ENCODE results near the gene EYS.
"Not testable (repeated sequence)": the region's sequence is repeated elsewhere in the genome, so short reads cannot be mapped to it uniquely, and the experiment has no call there.

EYS gene

DNA sequence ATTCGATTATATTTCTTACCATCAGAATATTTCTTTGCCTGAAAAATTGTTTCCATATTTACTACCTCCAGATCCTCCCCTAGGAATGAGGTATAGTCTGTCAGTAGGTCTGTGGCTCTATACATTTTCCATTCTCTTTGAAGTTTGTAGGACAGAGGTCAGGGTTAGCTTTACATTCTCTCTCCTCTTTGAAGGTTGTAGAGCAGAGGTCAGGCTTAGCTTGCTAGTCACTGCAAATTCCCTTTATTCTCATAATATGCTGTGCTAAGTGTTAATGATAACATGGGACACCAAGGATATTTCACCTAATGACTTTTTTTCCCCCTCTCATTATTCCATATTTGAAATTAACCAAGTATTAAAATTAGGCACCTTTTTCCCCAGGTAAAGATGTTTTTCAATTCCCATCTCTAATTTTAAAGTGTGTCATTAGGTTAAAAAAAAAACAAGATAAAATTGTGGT is 1660.2 kb downstream of the EYS start:
- no peak for DNase-seq (ENCODE audit: low read depth in 2 of 2)

DNA sequence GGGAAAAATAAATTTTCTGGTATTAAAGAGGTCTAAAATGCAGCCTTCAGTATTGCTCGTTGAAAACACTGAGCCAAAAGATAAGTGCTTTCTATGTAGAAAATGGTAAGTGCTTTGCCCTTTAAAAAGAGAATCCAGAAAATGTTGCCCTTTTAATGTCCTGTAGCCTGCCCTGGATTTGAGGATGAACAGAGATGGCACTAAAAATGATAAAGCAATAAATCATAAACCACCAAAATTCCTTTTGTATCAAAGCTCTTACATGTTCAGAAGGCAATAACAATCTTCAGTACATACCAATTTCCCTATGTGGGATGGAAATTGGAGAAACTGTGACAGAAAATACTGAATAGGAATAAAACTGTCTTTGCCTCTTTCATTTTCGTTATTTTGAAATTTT is 1665.7 kb downstream of the EYS start:
- no peak for DNase-seq (ENCODE audit: low read depth in 2 of 2)

DNA sequence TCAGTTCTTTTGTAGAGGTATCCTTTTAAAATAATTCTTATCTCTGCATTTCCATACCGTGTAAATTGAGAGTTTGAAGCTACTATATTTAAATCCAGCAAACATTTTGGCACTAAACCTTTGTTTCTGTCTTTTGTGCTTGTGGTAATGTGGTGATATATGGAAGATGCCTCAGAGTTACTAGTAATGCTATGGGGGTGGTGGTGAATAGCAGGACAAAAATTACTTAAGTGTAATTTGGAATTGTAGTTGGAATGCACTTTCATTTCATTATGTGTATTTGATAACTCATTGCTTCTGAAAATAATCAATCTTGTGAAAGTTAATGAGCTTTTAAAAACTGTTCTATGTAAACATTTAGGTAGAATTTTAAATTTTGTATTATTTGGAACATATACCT is 1666.9 kb downstream of the EYS start:
- no peak for DNase-seq (ENCODE audit: low read depth in 2 of 2)

DNA sequence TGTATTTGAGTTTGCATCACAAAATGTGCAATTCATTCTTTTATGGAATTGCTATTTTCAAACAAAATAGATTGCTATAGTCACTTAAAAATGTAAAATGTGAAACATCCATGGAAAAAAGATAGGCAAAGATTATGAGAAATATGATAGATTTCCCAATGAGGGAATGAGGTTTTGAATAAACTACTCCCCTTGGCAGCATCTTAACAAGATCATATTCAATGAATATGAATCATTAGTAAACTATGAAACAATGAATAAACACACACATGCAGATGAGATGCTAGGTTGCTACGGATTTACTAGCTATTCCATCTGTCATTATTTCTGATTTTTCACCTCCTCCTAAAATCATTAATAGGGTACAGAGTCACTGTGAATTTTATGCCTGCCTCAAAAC is 1669.6 kb downstream of the EYS start:
- DNase-seq (ENCODE audit: low read depth in 2 of 2): no peak

DNA sequence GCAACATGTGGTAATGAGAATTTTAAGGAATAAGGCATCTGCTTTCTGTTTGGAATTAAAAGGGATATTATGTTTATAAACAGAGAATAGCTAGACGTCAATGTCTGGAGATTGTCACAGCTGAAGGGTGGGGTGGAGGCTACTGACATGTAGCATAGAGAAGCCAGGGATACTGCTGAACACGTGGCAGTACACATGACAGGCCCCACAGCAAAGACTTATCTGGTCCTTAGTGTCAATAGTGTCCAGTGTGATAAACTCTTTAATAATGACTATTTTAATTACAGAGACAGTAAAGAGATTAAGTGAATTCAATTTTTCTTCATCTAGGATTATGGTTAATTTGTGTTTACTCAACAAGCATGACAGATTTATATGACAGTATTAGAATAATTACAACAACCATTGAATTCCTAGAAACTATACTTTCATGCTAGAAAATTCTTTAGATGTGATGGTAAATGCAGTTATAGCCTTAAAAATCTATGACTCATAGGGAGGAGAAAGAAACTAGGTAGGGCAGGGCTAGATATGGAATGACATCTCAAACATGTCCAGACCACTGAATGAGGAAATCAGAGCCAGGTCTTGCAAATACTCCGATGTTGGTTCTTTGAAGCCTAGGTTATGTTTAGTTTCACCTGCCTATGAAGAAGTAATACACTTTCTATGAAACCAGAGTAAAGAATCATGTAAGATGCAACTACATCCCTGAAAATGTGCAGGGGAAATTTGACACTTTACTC is 1671.9 kb downstream of the EYS start:
- no peak for DNase-seq (ENCODE audit: low read depth in 2 of 2)

DNA sequence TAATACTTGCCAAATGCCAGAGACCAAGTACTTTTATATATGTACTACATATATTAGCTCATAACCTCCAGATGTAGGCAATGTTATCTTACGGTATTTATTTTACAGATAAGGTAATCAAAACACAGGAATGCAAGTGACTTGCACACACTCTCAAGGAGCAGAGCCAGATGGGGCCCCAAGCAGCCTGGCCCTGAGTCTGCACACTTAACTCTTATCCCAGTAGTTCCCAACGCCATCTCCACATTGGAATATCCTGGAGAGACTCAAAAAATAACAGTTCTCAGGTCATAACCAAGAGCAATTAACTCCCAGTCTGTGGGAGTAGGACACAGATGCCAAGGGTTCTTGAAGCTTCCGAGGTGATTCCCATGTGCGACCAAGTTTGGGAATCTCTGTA is 1672.7 kb downstream of the EYS start:
- no peak for DNase-seq (ENCODE audit: low read depth in 2 of 2)

DNA sequence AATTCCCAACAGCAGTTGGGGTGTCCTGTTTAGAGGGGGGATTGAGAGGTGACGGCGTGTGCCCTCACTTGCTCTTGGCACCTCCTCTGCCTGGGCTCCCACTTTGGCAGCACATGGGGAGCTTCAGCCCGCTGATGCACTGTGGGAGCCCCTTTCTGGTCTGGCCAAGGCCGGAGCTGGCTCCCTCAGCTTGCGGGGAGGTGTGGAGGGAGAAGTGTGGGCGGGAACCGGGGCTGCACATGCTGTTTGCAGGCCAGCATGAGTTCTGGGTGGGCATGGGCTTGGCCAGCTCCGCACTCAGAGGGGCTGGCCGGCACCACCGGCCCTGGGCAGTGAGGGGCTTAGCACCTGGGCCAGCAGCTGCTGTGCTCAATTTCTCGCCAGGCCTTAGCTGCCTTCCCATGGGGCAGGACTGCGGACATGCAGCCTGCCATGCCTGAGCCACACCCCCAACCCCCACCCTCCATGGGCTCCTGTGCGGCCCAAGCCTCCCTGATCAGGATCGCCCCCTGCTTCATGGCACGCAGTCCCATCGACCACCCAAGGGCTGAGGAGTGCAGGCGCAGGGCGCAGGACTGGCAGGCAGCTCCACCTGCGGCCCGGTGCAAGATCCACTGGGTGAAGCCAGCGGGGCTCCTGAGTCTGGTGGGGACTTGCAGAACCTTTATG is 1675.9 kb downstream of the EYS start:
- not testable (repeated sequence) for DNase-seq (ENCODE audit: low read depth in 2 of 2)

DNA sequence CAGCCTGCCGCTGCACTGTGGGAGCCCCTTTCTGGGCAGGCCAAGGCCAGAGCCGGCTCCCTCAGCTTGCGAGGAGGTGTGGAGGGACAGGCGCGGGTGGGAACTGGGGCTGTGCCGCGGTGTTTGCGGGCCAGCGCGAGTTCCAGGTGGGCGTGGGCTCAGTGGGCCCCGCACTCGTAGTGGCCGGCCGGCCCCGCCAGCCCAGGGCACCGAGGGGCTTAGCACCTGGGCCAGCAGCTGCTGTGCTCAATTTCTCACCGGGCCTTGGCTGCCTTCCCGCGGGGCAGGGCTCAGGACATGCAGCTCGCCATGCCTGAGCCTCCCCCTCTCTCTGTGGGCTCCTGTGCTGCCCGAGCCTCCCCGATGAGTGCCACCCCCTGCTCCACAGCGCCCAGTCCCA is 1683.3 kb downstream of the EYS start:
- DNase-seq (ENCODE audit: low read depth in 2 of 2): no peak

DNA sequence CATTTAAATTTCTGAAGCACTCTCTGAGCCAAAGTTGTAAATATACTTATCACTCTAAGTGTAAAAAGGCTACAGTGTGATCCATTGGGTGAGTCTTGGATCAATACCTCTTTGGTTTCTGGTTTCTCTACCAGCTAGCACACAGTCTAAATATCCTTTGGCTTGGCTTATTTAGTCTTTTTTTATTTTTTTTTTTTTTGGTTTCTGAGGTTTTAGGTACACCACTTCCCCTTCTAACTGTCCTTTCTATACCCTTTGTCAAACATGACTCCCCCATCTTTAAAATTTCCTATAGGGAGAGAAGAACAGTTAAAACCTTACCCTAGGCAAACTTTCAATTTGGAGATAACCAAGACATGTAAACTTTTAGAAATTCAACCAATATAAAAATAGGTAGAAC is 1692.4 kb downstream of the EYS start:
- no peak for DNase-seq (ENCODE audit: low read depth in 2 of 2)

DNA sequence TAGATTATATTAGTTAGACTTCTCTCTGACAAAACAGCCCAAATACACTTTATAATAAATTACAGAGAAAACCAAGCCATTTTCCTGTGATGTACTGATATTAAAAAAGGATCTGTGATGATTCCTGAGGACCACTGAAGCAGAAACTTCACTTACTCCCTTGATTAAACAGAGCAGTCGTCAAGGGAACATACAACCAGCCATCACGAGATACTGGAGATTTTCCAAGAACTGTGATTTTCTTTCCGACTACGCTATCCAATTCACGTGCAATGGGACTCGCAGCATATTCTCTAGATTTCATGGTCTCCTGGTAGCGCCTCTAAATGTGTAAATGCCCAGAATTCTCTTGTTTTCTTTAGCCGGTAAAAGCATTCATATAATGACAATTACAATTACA is 1694.0 kb downstream of the EYS start:
- no peak for DNase-seq (ENCODE audit: low read depth in 2 of 2)

DNA sequence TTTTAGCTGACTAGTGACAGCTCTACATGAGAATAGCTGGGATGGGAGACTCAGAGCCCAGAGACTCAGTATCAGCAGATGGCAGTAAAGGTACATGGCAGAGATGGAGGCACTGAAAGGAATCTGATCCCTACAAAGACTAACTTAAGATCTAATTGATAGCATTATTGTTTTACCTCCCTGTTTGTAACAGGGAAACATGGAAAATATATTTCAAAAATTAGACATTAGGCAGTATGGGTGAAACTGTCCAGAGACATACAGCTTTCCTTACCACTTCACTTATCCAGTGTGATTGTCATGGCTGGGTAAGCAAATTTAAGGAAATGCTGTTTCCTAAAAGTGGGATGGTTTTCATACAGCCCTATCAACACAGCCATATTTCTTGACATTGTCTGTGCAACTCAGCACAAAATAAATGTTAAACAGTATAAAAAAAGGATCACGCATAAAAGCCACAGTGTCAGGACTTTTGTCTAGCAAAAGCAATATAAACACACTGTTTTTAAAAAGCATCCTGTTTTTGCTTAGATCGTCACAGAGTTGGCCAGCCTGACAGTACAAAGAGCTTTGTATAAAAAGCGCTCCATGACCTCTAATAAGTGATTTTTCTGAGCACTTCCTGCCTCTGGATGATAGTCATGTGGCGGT is 1694.5 kb downstream of the EYS start:
- DNase-seq (ENCODE audit: low read depth in 2 of 2): peak in 1 of 2 experiments; percentile 19

DNA sequence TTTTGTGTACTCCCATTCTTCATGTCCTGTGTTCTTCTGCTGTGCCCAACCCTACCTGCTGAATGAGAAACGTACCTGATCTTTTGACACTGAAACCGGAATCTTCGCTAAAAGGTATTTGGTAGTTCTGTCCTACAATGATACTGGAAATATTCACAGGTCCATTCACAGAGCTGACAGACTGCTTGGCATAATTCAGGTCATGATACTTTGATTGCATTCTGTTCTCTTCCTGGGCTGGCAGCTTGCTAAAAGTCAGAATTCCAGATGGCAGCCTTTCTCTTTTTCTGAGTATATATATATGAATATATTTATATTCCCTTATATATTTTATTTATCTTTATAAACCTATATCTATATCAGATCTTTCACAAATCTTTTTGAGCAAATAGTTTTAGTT is 1696.4 kb downstream of the EYS start:
- no peak for DNase-seq (ENCODE audit: low read depth in 2 of 2)

DNA sequence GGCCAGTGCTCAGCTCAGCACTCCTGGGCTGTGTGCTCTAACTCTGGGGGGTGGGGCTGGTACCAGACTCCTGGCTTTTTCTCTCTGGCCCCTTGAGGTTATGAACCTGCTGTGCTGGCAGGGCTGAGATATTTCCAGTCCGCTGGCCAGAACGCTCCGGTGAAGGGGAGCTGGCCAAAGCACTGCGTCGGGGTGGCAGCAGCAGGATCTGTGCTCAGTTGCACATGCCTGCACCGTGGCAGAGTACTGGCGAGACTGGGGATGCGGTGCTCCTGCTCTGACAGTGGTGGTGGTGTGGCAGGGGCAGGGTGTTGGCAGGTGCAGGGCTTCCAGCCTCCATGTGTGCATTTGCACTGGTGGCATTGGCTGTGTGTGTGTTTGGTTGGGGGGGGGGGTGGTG is 1697.0 kb downstream of the EYS start:
- DNase-seq (ENCODE audit: low read depth in 2 of 2): no peak

DNA sequence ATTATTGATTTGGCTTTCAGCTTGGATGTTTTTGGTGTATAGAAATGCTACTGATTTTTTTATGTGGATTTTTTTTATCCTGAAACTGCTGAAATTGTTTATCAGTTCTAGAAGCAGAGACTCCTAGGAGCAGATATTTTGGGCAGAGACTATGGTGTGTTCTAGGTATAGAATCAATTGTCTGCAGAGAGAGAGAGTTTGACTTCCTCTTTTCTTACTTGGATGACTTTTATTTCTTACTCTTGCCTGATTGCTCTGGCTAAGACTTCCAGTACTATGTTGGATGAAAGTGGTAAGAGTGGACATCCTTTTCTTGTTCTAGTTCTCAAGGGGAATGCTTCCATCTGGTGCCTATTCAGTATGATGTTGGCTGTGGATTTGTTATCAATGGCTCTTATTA is 1700.8 kb downstream of the EYS start:
- DNase-seq (ENCODE audit: low read depth in 2 of 2): no peak

DNA sequence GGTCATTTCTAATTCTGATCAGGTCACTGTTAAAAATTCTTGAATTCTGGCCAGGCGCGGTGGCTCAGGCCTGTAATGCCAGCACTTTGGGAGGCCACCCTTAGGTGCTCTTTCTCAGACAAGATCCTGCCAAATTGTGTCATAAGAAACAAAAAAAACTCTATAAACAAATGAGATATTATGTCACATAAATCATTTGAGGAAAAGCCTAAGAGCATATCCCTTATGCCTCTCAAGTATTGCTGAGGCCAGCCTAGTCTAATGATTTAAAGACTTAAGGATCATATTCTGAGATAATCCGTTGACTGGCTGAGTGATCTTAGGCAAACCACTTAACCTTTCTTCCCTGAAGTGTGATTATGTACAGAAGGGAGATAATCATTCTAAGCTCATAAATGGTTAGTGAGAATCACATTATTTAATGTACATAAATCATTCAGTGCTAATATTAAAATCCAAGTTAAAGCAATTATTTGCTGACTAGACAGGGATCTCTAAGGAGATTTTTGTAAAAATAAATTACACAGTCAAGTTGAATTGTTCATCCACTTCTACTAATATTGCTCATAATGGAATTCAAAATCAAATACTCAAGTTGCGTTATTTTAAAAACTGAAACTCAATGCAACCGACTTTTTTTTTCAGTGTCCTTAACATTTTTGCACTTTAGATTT is 1706.1 kb downstream of the EYS start:
- DNase-seq (ENCODE audit: low read depth in 2 of 2): no peak

DNA sequence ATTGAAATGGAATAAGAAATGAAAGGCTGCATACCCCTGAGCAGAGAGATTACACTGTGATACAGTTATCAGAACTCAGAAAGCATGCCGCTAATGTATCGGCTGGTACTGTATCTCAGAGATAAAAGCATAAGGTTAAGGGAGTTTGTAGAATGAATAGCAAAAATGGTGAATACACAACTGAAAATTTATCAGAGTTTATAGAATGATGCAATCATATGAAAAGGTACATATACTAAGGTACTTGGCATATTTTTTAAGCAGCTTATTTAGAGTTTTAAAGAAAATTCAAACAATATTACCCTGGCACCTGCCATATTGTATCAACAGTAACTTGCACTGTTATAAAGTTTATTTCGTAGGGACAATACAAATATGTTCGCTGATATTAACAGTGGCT is 1707.4 kb downstream of the EYS start:
- no peak for DNase-seq (ENCODE audit: low read depth in 2 of 2)

DNA sequence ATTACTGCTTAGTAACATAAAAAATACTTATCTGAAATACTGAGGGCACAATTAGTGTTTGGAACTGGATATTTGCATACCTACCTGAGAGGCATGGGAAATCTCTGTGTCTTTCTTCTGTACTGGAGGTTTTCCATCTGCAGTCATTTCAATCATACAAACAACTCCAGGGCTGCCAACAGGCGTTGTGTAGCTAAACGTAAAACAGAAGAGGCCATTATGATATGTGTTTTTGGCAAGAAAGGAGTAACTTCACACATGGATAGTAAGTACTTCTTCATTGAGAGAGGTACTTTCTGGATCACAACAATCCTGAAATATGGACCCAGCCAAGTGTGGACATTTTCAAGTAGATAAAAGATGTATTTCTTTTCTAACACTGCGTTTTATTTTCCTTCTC is 1708.0 kb downstream of the EYS start:
- DNase-seq (ENCODE audit: low read depth in 2 of 2): no peak

DNA sequence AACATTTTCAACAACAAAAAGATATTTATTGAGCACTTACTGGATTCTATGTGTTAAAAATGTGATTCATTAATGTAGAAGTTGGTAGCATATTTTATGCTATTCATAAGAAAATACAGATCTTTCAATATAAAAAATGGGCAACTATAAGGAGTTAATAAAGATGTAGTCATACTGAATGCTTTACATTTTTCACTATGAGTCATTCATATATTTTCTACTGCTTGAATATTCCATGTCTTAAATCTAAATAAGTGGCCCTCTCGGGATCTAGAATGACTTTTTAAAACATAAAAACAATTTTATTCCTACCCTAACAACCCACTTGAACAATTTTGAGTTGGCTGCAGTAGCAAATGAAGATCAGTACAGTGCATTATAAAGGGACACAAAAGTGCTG is 1709.3 kb downstream of the EYS start:
- peak in 1 of 2 experiments; percentile 11 for DNase-seq (ENCODE audit: low read depth in 2 of 2)

DNA sequence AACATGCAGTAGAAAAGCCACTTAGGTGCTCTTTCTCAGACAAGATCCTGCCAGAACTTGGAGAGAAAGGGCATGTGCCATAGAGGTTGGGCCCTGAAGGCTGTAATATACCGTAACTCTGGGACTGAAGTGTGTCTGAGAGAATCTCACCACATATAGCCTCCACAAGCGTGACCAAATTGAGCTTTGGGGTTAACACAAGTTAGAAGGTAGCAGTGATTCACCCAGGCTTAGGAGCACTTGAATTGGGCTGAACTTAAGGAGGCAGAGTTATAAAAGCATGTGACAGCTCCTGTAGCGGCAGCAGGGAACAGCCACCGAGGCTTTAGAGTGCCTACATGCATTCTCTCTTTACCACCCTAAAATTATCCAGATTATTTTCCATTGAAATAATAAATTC is 1709.8 kb downstream of the EYS start:
- no peak for DNase-seq (ENCODE audit: low read depth in 2 of 2)

DNA sequence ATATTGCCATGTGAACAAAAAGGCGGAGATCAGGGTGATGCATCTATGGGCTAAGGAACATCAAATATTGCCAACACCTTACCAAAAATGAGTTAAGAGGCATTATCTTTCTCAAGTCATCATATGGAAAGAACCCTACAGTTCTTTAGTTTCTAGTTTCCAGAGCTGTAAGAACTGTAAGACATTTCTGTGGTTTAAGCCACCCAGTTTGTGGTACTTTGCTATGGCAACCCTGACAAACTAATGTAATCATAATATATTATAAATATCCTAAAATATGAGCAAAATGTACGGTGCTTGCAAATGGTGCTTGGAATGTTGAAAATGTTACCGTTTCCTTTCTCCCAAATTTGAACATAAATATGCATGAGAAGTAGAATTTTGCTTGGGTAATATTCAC is 1721.8 kb downstream of the EYS start:
- DNase-seq (ENCODE audit: low read depth in 2 of 2): no peak

DNA sequence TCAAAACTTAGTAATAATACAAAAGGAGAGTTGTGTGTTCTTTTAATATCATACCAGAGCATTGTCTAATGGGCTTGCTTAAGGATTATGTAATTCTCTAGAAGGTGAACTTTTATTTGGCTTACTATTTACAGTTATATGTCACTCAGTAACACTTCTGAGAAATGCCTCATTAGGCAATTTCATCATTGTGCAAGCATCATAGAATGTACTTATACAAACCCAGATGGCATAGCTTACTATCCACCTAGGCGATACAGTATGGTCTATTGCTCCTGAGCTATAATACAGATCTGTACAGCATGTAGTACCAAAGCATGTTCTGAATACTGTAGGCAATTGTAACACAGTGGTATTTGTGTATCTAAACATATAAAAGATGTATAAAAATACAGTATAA is 1731.3 kb downstream of the EYS start:
- no peak for DNase-seq (ENCODE audit: low read depth in 2 of 2)

DNA sequence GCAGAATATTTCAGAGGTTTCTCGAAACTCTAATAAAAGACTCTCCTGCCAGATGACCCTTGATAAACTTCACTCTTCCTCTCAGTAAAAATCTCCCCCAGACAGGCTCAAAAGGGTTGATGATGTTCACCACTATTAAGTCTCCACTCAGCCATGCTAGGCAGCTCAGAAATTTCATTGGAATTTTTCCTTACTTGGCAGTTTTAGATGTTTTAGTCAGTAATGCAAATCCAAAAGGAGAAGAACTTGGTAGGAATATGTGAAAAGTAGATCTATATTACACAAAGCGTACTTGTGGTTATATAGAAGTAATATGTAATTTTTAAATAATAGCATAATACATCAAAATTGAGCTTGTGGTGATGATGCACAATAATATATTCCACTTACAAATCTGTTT is 1738.4 kb downstream of the EYS start:
- no peak for DNase-seq (ENCODE audit: low read depth in 2 of 2)

DNA sequence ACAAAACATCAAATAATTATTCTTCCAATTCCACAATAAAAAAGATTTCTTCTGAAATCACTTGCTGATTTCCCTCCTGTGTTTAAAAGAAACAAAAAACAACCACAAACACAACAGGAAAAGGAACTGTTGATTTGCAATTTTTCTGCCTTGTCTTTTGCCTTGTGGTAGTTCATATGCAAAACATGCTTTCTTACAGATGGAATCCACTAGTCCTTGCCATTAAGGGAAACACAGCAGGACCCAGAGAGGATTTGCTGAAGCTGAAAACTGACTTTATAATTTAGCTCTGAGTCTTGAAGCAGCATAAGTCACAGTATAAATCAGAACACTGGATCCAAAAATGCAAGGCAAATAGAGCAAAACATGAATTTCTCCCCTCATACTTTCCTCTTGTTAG is 1742.7 kb downstream of the EYS start:
- DNase-seq (ENCODE audit: low read depth in 2 of 2): no peak

Data from fibroblast of skin of left biceps (primary cell).